A549 (cell line): ENCODE results near the gene RIN3. TPM values are rescaled to one million over a fixed set of nuclear protein-coding genes. Genes with fewer than 3 reads are reported as not detected.

Experiments
- ATAC-seq, 2 experiments: fragments of 200-7000 bp in 1 of 2; fragments of >200 bp in 1 of 2; cut with Nextera tagmentation in 1 of 2; cut with Tn5 transposase in 1 of 2; 3 replicates each; pipeline versions ENCODE4 v1.8.0 to v1.9.1; 2018 to 2020; ENCODE audit warnings: mild to moderate bottlenecking in 1 of 2, moderate library complexity in 1 of 2
- CTCF ChIA-PET: fragments of 300-600 bp; sonication (Branson Sonifier 250); formaldehyde crosslinking; extraction: SDS; loops from one replicate; lab custom pipeline; 2021; ENCODE audit warnings: antibody characterized with exemption, inconsistent platforms; lab: Yijun Ruan, JAX
- POLR2A ChIA-PET: fragments of 350-600 bp; formaldehyde crosslinking; extraction: SDS; loops from one replicate; lab custom pipeline; 2021; ENCODE audit warnings: antibody characterized with exemption, inconsistent platforms; lab: Yijun Ruan, JAX
- DNase-seq, 2 experiments: peaks; one replicate each; pipeline versions ENCODE4 v3.0.0 to v3.0.0-alpha.2; 2011 to 2016; ENCODE audit warnings: low read depth in 1 of 2, low spot score in 1 of 2
- FAIRE-seq: peaks from 2 replicates; lab custom pipeline; 2011; peaks lifted over from hg19 to GRCh38; lab: Jason Lieb, UNC
- H3K27ac ChIP-seq, 2 experiments: fragments of >200 bp; sonication (Bioruptor Twin); formaldehyde crosslinking; 3 replicates each; pipeline ENCODE4 v1.5.1; 2016 to 2017
- H3K4me1 ChIP-seq: fragments of >200 bp; sonication (Bioruptor Twin); formaldehyde crosslinking; 3 replicates; pipeline ENCODE4 v1.6.1; 2016
- H3K4me2 ChIP-seq: fragments of >200 bp; sonication (Bioruptor Twin); formaldehyde crosslinking; 3 replicates; pipeline ENCODE4 v1.6.1; 2016
- H3K4me3 ChIP-seq: fragments of >200 bp; sonication (Bioruptor Twin); formaldehyde crosslinking; 3 replicates; pipeline ENCODE4 v1.5.1; 2016
- H3K9me3 ChIP-seq: fragments of >200 bp; sonication (Bioruptor Twin); formaldehyde crosslinking; 3 replicates; pipeline ENCODE4 v1.6.1; 2016
- BHLHE40 ChIP-seq: IDR thresholded peaks from 2 replicates; pipeline ENCODE4 v1.6.1; 2012; ENCODE audit warnings: low read depth, low read length, inconsistent platforms
- GATA3 ChIP-seq: IDR thresholded peaks from 2 replicates; pipeline ENCODE4 v1.6.1; 2012; ENCODE audit warnings: borderline replicate concordance
- HDAC2 ChIP-seq: fragments of 200-600 bp; sonication (generic); IDR thresholded peaks from 2 replicates; pipeline ENCODE4 v1.6.1; 2016
- HEYL ChIP-seq: fragments of 250-450 bp; sonication (Bioruptor Pico); IDR thresholded peaks from 2 replicates; pipeline ENCODE4 v1.8.0; 2021; ENCODE audit warnings: mild to moderate bottlenecking, moderate library complexity
- HOXA7 ChIP-seq: fragments of 250-450 bp; sonication (Bioruptor Pico); IDR thresholded peaks from 2 replicates; pipeline ENCODE4 v1.5.0; 2020; ENCODE audit warnings: mild to moderate bottlenecking, moderate library complexity
- NFE2L2 ChIP-seq: fragments of 150-350 bp; conservative IDR thresholded peaks from 2 replicates; pipeline ENCODE4 v1.6.1; 2014; ENCODE audit warnings: low read length
- NR3C1 ChIP-seq: fragments of >200 bp; sonication (Bioruptor Twin); formaldehyde crosslinking; IDR thresholded peaks from 3 replicates; pipeline ENCODE4 v1.6.1; 2017
- RFX5 ChIP-seq: fragments of 450-650 bp; IDR thresholded peaks from 2 replicates; pipeline ENCODE4 v1.7.1; 2014; ENCODE audit warnings: antibody characterized with exemption, mild to moderate bottlenecking, moderate library complexity
- TFCP2L1 ChIP-seq: fragments of 250-450 bp; sonication (Bioruptor Pico); IDR thresholded peaks from 2 replicates; pipeline ENCODE4 v1.5.0; 2021; ENCODE audit warnings: mild to moderate bottlenecking
- ZFP36 ChIP-seq: fragments of 450-650 bp; IDR thresholded peaks from 2 replicates; pipeline ENCODE4 v1.6.1; 2014; ENCODE audit warnings: borderline replicate concordance; ENCODE audit not compliant: partially characterized antibody
- ZNF302 ChIP-seq: fragments of 250-450 bp; sonication (Bioruptor Pico); IDR thresholded peaks from 2 replicates; pipeline ENCODE4 v1.9.0; 2021; ENCODE audit warnings: inconsistent platforms, mild to moderate bottlenecking, moderate library complexity
- ZSCAN20 ChIP-seq: fragments of 250-450 bp; sonication (Bioruptor Pico); IDR thresholded peaks from 2 replicates; pipeline ENCODE4 v1.8.0; 2022; ENCODE audit warnings: mild to moderate bottlenecking, moderate library complexity
- WGBS: methylation state at CpG from one replicate; pipeline ENCODE4 v1.1.6; 2017; ENCODE audit errors: missing lambda C conversion rate; 5-methylcytosine and 5-hydroxymethylcytosine counted together
- polyA plus RNA-seq, 4 experiments: library from polyadenylated mRNA; depleted of rRNA in 3 of 4; stranded (reverse); fragments of >200 nt; fragmentation: RNase III in 1 of 4; extraction: RNeasy Plus Mini Kit Qiagen cat#74134 plus additional on column Dnase treatment in 1 of 4; gene quantifications; 2 replicates in 3 of 4; 3 replicates in 1 of 4; pipeline ENCODE4 v1.2.3, GENCODE V29; 2011 to 2017
- TF ChIP-seq, protein P1 (sequence below): fragments of >200 bp; sonication (Bioruptor Twin); formaldehyde crosslinking; IDR thresholded peaks from 3 replicates; pipeline ENCODE4 v1.6.1; 2016
- TF ChIP-seq, protein P2 (sequence below): fragments of 200-600 bp; sonication (generic); IDR thresholded peaks from 2 replicates; pipeline ENCODE4 v1.6.1; 2016; ENCODE audit warnings: antibody characterized with exemption, mild to moderate bottlenecking, moderate library complexity

Gene RIN3
- polyA plus RNA-seq, 2 of the 4 experiments (the other 2 are of a cell fraction) = 5.6 to 14.5 TPM

DNA sequence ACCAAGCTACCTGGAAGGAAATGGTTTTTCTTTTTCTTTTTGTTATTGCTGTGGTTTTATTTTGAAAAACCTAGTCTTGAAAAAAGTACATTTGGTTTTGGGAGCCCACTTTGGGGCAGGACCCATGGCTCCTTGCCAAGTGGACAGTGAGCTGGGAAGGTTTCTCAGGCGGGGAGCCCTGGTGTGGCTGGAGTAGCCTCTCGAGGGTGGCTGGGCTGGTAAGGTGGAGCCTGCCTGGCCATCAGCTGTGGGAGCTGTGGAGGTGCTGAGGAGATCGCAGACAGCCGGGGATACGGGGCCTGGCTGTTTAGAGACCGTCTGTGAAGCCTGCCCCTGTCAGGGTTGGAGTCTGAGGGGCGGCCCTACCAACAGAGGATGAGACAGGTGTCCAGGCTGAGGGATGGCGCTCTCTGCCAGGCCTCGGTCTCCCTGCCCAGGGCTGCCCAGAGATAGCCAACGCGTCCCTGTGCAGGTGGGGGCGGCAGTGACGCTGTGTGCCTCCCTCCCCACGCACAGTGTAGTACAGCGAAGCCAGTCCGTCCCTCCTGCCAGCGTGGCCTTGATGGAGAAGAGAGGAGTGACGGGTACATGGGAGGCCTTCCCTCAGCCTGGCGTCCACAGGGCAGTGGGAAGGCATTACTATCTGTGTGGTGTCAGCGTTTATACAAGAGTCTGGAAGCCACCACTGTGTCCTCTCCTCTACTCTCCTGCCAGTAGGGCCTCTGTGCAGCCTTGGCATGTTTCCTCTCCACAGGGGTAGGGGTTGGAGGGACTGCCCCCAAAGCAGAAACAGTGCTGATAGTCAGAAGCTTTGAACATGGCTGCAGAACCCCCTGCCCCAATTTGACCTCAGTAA, 5.9 kb downstream of the RIN3 start (continued):
- TF ChIP-seq HEYL (CRISPR knock-in tag) (no peak), NFE2L2 (no peak), TFCP2L1 (no peak), HDAC2 (no peak), ZFP36 (no peak), RFX5 (no peak)
- TF ChIP-seq, protein P1, sequence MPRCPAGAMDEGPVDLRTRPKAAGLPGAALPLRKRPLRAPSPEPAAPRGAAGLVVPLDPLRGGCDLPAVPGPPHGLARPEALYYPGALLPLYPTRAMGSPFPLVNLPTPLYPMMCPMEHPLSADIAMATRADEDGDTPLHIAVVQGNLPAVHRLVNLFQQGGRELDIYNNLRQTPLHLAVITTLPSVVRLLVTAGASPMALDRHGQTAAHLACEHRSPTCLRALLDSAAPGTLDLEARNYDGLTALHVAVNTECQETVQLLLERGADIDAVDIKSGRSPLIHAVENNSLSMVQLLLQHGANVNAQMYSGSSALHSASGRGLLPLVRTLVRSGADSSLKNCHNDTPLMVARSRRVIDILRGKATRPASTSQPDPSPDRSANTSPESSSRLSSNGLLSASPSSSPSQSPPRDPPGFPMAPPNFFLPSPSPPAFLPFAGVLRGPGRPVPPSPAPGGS = no peak
- TF ChIP-seq, protein P2, sequence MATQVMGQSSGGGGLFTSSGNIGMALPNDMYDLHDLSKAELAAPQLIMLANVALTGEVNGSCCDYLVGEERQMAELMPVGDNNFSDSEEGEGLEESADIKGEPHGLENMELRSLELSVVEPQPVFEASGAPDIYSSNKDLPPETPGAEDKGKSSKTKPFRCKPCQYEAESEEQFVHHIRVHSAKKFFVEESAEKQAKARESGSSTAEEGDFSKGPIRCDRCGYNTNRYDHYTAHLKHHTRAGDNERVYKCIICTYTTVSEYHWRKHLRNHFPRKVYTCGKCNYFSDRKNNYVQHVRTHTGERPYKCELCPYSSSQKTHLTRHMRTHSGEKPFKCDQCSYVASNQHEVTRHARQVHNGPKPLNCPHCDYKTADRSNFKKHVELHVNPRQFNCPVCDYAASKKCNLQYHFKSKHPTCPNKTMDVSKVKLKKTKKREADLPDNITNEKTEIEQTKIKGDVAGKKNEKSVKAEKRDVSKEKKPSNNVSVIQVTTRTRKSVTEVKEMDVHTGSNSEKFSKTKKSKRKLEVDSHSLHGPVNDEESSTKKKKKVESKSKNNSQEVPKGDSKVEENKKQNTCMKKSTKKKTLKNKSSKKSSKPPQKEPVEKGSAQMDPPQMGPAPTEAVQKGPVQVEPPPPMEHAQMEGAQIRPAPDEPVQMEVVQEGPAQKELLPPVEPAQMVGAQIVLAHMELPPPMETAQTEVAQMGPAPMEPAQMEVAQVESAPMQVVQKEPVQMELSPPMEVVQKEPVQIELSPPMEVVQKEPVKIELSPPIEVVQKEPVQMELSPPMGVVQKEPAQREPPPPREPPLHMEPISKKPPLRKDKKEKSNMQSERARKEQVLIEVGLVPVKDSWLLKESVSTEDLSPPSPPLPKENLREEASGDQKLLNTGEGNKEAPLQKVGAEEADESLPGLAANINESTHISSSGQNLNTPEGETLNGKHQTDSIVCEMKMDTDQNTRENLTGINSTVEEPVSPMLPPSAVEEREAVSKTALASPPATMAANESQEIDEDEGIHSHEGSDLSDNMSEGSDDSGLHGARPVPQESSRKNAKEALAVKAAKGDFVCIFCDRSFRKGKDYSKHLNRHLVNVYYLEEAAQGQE = no peak
- TF ChIP-seq, all 56 proteins: peak for 0

DNA sequence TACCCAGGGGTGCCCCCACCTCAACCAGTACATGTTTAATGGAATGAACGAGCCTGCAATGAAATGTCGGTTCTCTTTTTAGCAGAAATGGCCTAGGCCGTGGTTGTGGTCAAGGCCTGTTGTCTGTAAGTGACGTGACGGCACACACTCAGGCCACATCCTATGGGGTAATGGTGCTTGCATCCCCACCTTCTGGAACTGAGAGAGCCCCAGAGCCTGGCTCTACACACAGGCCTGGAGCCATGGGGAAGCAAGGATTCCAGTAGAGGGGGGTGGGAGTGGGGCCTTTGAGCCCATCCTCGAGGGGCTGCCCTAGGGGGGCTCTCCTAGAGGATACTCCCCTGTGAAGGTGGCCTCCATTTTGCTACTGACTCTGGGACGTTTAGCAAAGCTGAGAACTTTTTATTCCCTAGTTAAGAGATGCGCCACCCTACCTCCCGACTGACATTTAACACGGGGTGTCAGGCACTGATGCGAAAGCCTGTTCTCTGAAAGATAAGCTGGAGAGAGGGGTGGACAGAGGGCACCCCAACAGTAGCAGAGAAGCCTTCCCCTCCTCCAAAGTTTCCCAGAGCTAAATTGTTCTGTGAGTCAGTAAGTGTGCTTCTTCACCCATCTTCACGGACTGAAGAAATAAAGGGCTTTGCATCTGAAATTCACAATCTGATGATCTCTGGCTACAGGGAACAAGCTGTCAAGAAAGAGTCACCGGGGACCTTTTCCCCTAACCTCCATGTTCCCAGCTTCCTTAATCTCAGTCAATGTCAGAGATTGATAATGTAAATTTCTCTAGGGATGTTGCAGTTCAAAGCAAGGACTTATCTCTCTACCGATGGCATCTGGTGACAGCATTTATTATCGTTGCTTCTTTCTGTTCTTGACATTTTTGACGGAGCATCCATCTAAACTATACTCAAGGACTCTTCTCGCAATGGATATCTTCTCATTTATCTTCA, 6.8 kb downstream of the RIN3 start:
- Histone ChIP-seq H3K9me3 (no peaks in the 10 kb centered on the region), H3K27ac (no peak overlapping the region), H3K4me2 (no peak overlapping the region), H3K4me3 (no peak overlapping the region), H3K4me1 (peaks cover 5% of the 10 kb centered on the region)
- CTCF ChIA-PET = interaction anchor here (1.1 kb wide), 1 partner anchor 10 kb away, joined by 3 read pairs; no protein-coding TSS in a partner anchor
- POLR2A ChIA-PET = no interaction called here
- no peak for FAIRE-seq
- TF ChIP-seq NR3C1 (no peak), RFX5 (no peak), ZNF302 (CRISPR knock-in tag) (no peak), ZSCAN20 (CRISPR knock-in tag) (no peak), GATA3 (no peak), HOXA7 (CRISPR knock-in tag) (no peak), BHLHE40 (no peak)
- TF ChIP-seq, protein P2 = no peak
- 92% methylated on average over 17 of the region's 17 CpGs for WGBS
- ATAC-seq = no peak
- no peak for DNase-seq
